HepG2 (cell line): Measurements from ENCODE around the gene PDE3B. TPM values are rescaled to one million over a fixed set of nuclear protein-coding genes. Genes with fewer than 3 reads are reported as not detected.
A peak's percentile ranks its signal among the peaks of the same experiment; 100 is the strongest.

ENCODE experiments used
- BCLAF1 ChIP-seq: fragments of 450-650 bp; IDR thresholded peaks from 2 replicates; pipeline ENCODE4 v1.6.1; 2017; ENCODE audit warnings: mild to moderate bottlenecking
- CEBPZ ChIP-seq: IDR thresholded peaks from 2 replicates; pipeline ENCODE4 v1.6.1; 2012; ENCODE audit warnings: low read length, improper control_type of control experiment
- FOXP1 ChIP-seq, 2 experiments: fragments of 450-650 bp in 1 of 2; IDR thresholded peaks; 2 replicates each; pipeline ENCODE4 v1.6.1; 2017 to 2018; ENCODE audit warnings: antibody characterized with exemption in 1 of 2
- IRF1 ChIP-seq: sonication (generic); formaldehyde crosslinking; IDR thresholded peaks from 2 replicates; pipeline ENCODE4 v1.4.0; 2020; ENCODE audit warnings: low read depth, mild to moderate bottlenecking, missing genetic modification reagents
- JUNB ChIP-seq: sonication (generic); formaldehyde crosslinking; IDR thresholded peaks from 2 replicates; pipeline ENCODE4 v1.8.0; 2022; ENCODE audit warnings: missing genetic modification reagents, mild to moderate bottlenecking, borderline replicate concordance
- KLF12 ChIP-seq: sonication (generic); formaldehyde crosslinking; IDR thresholded peaks from 2 replicates; pipeline ENCODE4 v1.4.0; 2020; ENCODE audit warnings: missing genetic modification reagents, borderline replicate concordance
- NAIF1 ChIP-seq: sonication (generic); formaldehyde crosslinking; IDR thresholded peaks from 2 replicates; pipeline ENCODE4 v1.5.0; 2020; ENCODE audit warnings: mild to moderate bottlenecking, missing genetic modification reagents, borderline replicate concordance
- NR2C2 ChIP-seq: sonication (generic); formaldehyde crosslinking; IDR thresholded peaks from 2 replicates; pipeline ENCODE4 v1.4.0; 2020; ENCODE audit warnings: missing genetic modification reagents, mild to moderate bottlenecking, moderate library complexity, borderline replicate concordance
- RBAK ChIP-seq: sonication (generic); formaldehyde crosslinking; IDR thresholded peaks from 2 replicates; pipeline ENCODE4 v1.5.1; 2020; ENCODE audit warnings: mild to moderate bottlenecking, missing genetic modification reagents
- SRSF4 ChIP-seq: fragments of 200-400 bp; formaldehyde crosslinking; IDR thresholded peaks from one replicate; pipeline ENCODE4 v1.6.1; 2018; ENCODE audit warnings: mild to moderate bottlenecking, low read depth, low read length, moderate library complexity; ENCODE audit not compliant: poor library complexity, severe bottlenecking
- TFE3 ChIP-seq: IDR thresholded peaks from 2 replicates; pipeline ENCODE4 v1.6.1; 2016
- ZFP36 ChIP-seq: fragments of 150-350 bp; IDR thresholded peaks from 2 replicates; pipeline ENCODE4 v1.6.1; 2018; ENCODE audit warnings: borderline replicate concordance, low read length, low read depth; ENCODE audit not compliant: partially characterized antibody
- ZMYM4 ChIP-seq: sonication (generic); formaldehyde crosslinking; IDR thresholded peaks from 2 replicates; pipeline ENCODE4 v1.8.1; 2023; ENCODE audit warnings: mild to moderate bottlenecking, missing genetic modification reagents
- ZNF207 ChIP-seq: fragments of 450-650 bp; IDR thresholded peaks from 2 replicates; pipeline ENCODE4 v1.6.1; 2016; ENCODE audit warnings: antibody characterized with exemption, borderline replicate concordance
- ZNF260 ChIP-seq: sonication (generic); formaldehyde crosslinking; IDR thresholded peaks from 2 replicates; pipeline ENCODE4 v1.4.0; 2020; ENCODE audit warnings: missing genetic modification reagents, low read depth, mild to moderate bottlenecking, borderline replicate concordance
- ZNF496 ChIP-seq: sonication (generic); formaldehyde crosslinking; IDR thresholded peaks from 2 replicates; pipeline ENCODE4 v1.8.1; 2023; ENCODE audit warnings: mild to moderate bottlenecking, moderate library complexity, missing genetic modification reagents; ENCODE audit not compliant: insufficient replicate concordance
- ZNF589 ChIP-seq: sonication (generic); formaldehyde crosslinking; conservative IDR thresholded peaks from 2 replicates; pipeline ENCODE4 v1.8.0; 2022; ENCODE audit warnings: mild to moderate bottlenecking, moderate library complexity, missing genetic modification reagents
- ZNF777 ChIP-seq: sonication (generic); formaldehyde crosslinking; IDR thresholded peaks from 2 replicates; pipeline ENCODE4 v1.4.0; 2020; ENCODE audit warnings: missing genetic modification reagents
- ZNF891 ChIP-seq: sonication (generic); formaldehyde crosslinking; IDR thresholded peaks from 2 replicates; pipeline ENCODE4 v1.5.0; 2020; ENCODE audit warnings: mild to moderate bottlenecking, missing genetic modification reagents
- ZSCAN31 ChIP-seq: sonication (generic); formaldehyde crosslinking; IDR thresholded peaks from 2 replicates; pipeline ENCODE4 v1.5.0; 2020; ENCODE audit warnings: low read depth, mild to moderate bottlenecking, missing genetic modification reagents
- polyA plus RNA-seq, 8 experiments: library from polyadenylated mRNA; depleted of rRNA in 3 of 8; stranded (reverse) in 7 of 8; unstranded in 1 of 8; fragments of >200 nt; fragmentation: Illumina TruSeq in 4 of 8; extraction: Trizol in 4 of 8; gene quantifications; 2 replicates each; pipeline versions ENCODE4 v1.2.1 to v1.2.3, GENCODE V29; 2011 to 2016; ENCODE audit warnings: low read depth in 4 of 8, missing spikeins in 1 of 8, mixed read lengths in 1 of 8; ENCODE audit not compliant: insufficient read depth in 1 of 8
- total RNA-seq, 5 experiments: library from RNA; depleted of rRNA; stranded (reverse); fragments of >200 nt; fragmentation: Illumina TruSeq; extraction: Trizol; gene quantifications; 2 replicates each; pipeline ENCODE4 v1.2.3, GENCODE V29; 2016; ENCODE audit warnings: low read depth in 1 of 5

Gene PDE3B
- total and polyA plus RNA-seq, 2 of the 13 experiments (the other 11 are each of a cell fraction or from before 2014, with no cell fraction given) = 14.1 to 26.5 TPM

GRCh38 chr11:14861680-14862079 lies 218.1 kb downstream of the PDE3B start (continued):
- TF ChIP-seq ZMYM4 (CRISPR knock-in tag) (peak; percentile 86), TFE3 (CRISPR knock-in tag) (peak; percentile 67; the same call in 1 of the 2 replicates), ZFP36 (no peak), ZNF260 (no peak), ZNF207 (no peak), CEBPZ (no peak), IRF1 (no peak), ZNF496 (no peak), ZSCAN31 (no peak), ZNF891 (CRISPR knock-in tag) (no peak), ZNF777 (no peak), NR2C2 (no peak; the same call in 1 of the 2 replicates), BCLAF1 (no peak), FOXP1 (IDR thresholded peaks at IDR 0.05) (no peak), FOXP1 (CRISPR knock-in tag; IDR thresholded peaks at IDR 0.05) (peak; percentile 79), JUNB (no peak), NAIF1 (CRISPR knock-in tag) (no peak), KLF12 (CRISPR knock-in tag) (no peak), ZNF589 (CRISPR knock-in tag) (no peak), RBAK (CRISPR knock-in tag) (no peak), SRSF4 (no peak)
